Measurements from ENCODE around the gene MAG.

The MAG gene

GRCh38 chr19:35260694-35261304, 31.2 kb upstream of the MAG start:
- no peak for DNase-seq (ENCODE audit: low read depth in 2 of 2)
- H3K4me3 ChIP-seq (replicated peaks in 1 of 2; ENCODE audit: low read depth in 2 of 2, low read length in 2 of 2): no peak overlapping the region
- no peak for TF ChIP-seq CTCF (IDR thresholded peaks at IDR 0.05; ENCODE audit: low read depth, low read length)

DNA sequence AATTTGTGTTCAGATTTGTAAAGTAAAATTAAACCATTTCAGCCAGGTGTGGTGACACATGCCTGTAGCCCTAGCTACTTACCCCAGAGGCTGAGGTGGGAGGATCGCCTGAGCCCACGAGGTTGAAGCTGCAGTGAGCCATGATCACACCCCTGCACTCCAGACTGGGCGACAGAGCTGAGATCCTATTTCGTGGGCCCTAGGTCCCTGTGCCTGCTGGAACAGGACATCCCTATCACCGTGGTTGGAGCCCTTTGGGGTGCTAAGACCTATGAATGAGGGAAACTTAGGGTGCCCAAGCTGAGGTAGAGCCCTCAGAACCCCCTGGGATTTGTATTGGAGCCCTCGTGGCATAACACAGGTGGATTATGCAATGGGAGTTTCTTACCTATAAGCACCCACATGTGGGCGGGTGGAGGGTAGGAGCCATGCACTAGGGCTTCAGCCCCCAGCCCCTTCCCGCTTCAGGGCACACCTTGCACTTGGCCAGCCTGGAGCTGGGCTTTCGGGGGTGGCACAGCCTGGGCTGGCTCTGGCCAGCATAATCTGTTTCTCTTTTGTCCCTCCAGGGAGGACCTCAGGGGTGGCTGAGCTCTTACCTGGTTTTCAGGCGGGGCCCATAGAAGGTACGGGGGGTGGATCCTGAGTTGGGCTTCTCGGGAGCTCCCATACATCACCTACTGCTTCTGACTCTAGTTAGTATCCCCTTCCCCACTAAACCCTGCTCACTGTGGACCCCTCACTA, 30.4 kb upstream of the MAG start:
- TF ChIP-seq CTCF (IDR thresholded peaks at IDR 0.05; ENCODE audit: low read depth, low read length): no peak
- H3K4me3 ChIP-seq (replicated peaks in 1 of 2; ENCODE audit: low read depth in 2 of 2, low read length in 2 of 2): no peak overlapping the region
- DNase-seq (ENCODE audit: low read depth in 2 of 2): no peak

GRCh38 chr19:35262101-35262761, 29.7 kb upstream of the MAG start:
- DNase-seq (ENCODE audit: low read depth in 2 of 2): no peak

DNA sequence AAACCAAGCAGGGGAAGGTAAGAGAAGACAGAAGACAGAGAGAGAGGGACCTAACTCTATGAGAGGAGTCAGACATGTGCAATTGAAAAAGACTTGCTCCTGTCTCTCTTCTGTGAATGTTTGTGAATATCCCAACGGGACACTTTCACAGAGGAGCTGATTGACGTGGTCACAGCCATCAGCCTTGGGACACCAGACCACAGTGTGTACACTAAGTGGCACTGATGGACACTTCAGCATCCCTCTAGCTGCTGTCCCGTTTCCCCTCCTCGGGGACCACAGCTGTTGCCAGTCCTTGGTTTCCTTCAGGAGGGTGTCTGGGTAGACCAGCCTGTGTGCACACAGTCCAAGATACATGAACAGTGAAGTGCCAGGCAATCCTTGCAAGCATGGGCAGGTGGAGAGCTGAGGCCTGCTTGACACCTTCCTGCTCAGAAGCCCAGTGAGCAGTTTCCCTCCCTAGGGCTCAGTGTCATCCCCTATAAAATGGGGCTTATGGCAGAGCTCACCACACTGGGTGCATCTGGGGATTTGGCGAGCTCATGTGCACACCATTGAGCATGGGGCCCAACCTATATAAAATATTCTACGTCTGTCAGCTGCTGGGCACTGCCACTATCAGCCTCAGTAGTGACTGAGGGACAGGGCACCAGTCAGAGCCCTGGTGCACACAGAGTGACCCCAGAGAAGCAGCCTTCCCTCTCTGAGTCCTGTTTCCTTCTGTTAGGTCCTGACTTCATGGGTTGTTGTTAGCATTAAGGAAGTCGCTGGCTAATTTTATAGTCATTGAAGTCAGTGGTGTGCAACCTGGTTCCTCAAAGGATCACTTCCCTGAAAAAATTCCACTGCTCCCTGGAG, 27.5 kb upstream of the MAG start:
- no peak for TF ChIP-seq CTCF (IDR thresholded peaks at IDR 0.05; ENCODE audit: low read depth, low read length)
- no peak for DNase-seq (ENCODE audit: low read depth in 2 of 2)

More at GRCh38 chr19:35262101-35262761, 29.7 kb upstream of the MAG start:
- no peak overlapping the region for H3K4me3 ChIP-seq (replicated peaks in 1 of 2; ENCODE audit: low read depth in 2 of 2, low read length in 2 of 2)
- TF ChIP-seq CTCF (IDR thresholded peaks at IDR 0.05; ENCODE audit: low read depth, low read length): no peak

GRCh38 chr19:35265126-35265899, 26.6 kb upstream of the MAG start:
- no peak for TF ChIP-seq CTCF (IDR thresholded peaks at IDR 0.05; ENCODE audit: low read depth, low read length)
- no peak for DNase-seq (ENCODE audit: low read depth in 2 of 2)
- no peak overlapping the region for H3K4me3 ChIP-seq (replicated peaks in 1 of 2; ENCODE audit: low read depth in 2 of 2, low read length in 2 of 2)

More for the DNA sequence above, 27.5 kb upstream of the MAG start:
- no peak overlapping the region for H3K4me3 ChIP-seq (replicated peaks in 1 of 2; ENCODE audit: low read depth in 2 of 2, low read length in 2 of 2)

Data from cardiac fibroblast (primary cell).